Measurements from ENCODE around the gene HNMT.

DNA sequence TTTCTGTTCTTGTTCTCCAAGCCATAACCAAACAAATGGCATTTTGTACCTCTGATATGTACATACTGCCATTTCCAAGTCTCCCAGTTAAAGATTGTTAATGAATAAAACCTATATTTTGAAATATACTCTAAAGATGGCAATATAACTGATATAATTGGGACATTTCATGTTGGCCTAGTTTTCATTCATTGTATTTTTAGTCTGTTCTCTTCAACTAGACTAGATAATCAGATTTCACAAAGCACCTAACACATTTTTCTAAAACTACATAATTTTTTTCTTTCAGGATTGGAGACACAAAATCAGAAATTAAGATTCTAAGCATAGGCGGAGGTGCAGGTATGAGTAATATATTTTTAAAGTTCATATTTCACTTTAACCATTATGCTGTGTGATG, 5.6 kb downstream of the HNMT start:
- TF ChIP-seq, protein P1, sequence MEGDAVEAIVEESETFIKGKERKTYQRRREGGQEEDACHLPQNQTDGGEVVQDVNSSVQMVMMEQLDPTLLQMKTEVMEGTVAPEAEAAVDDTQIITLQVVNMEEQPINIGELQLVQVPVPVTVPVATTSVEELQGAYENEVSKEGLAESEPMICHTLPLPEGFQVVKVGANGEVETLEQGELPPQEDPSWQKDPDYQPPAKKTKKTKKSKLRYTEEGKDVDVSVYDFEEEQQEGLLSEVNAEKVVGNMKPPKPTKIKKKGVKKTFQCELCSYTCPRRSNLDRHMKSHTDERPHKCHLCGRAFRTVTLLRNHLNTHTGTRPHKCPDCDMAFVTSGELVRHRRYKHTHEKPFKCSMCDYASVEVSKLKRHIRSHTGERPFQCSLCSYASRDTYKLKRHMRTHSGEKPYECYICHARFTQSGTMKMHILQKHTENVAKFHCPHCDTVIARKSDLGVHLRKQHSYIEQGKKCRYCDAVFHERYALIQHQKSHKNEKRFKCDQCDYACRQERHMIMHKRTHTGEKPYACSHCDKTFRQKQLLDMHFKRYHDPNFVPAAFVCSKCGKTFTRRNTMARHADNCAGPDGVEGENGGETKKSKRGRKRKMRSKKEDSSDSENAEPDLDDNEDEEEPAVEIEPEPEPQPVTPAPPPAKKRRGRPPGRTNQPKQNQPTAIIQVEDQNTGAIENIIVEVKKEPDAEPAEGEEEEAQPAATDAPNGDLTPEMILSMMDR (IDR thresholded peaks at IDR 0.05): no peak
- TF ChIP-seq EZH2 (IDR thresholded peaks at IDR 0.05; ENCODE audit: borderline replicate concordance, insufficient read depth, low read depth, low read length, poor library complexity, severe bottlenecking): no peak

Measured in B cell (primary cell).